Measurements from ENCODE around the gene TRAF3.
"Not testable (repeated sequence)": the region's sequence is repeated elsewhere in the genome, so short reads cannot be mapped to it uniquely, and the experiment has no call there.

TRAF3 gene

DNA sequence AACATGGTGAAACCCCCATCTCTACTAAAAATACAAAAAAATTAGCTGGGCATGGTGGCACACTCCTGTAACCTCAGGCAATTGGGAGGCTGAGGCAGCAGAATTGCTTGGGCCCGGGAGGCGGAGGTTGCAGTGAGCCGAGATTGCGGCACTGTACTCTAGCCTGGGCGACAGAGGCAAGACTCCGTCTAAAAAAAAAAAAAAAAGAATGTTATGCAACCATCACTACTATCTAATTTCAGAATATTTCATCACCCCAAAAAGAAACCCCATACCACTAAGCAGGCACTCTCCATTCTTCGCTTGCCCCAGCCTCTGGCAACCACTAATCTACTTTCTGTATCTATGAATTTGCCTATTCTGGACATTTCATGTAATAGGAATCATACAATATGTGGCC lies 76.4 kb downstream of the TRAF3 start:
- DNase-seq (ENCODE audit: low read depth): no peak
- H3K4me3 ChIP-seq (ENCODE audit: low read depth, low read length): no peak overlapping the region
- TF ChIP-seq, protein P1, sequence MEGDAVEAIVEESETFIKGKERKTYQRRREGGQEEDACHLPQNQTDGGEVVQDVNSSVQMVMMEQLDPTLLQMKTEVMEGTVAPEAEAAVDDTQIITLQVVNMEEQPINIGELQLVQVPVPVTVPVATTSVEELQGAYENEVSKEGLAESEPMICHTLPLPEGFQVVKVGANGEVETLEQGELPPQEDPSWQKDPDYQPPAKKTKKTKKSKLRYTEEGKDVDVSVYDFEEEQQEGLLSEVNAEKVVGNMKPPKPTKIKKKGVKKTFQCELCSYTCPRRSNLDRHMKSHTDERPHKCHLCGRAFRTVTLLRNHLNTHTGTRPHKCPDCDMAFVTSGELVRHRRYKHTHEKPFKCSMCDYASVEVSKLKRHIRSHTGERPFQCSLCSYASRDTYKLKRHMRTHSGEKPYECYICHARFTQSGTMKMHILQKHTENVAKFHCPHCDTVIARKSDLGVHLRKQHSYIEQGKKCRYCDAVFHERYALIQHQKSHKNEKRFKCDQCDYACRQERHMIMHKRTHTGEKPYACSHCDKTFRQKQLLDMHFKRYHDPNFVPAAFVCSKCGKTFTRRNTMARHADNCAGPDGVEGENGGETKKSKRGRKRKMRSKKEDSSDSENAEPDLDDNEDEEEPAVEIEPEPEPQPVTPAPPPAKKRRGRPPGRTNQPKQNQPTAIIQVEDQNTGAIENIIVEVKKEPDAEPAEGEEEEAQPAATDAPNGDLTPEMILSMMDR (IDR thresholded peaks at IDR 0.05; ENCODE audit: control insufficient read depth, extremely low read depth, insufficient read depth): no peak

DNA sequence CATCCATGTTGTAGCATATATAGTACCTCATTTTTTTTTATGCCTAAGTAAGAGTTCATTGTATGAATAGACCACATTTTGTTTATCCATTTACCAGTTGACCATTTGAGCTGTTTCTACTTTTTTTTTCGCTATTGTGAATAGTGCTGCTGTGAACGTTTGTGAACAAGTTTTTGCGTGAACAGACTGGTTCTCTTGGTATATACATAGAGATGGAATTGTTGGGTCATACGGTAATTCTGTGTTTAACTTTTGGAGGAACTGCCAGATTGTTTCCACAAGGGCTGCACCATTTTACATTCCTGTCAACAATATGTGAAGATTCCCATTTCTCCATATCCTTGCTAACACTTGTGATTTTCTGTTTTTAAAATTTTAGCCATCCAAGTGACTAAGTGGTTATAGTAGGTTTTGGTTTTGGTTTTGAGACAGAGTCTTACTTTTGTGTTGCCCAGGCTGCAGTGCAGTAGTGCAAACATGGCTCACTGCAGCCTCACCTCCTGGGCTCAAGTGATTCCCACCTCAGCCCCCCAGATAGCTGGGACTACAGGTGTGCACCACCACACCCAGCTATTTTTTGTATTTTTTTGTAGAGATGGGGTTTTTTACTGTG lies 76.9 kb downstream of the TRAF3 start:
- DNase-seq (ENCODE audit: low read depth): no peak
- TF ChIP-seq, protein P1 (IDR thresholded peaks at IDR 0.05; ENCODE audit: control insufficient read depth, extremely low read depth, insufficient read depth): no peak
- H3K4me3 ChIP-seq (ENCODE audit: low read depth, low read length): no peak overlapping the region

DNA sequence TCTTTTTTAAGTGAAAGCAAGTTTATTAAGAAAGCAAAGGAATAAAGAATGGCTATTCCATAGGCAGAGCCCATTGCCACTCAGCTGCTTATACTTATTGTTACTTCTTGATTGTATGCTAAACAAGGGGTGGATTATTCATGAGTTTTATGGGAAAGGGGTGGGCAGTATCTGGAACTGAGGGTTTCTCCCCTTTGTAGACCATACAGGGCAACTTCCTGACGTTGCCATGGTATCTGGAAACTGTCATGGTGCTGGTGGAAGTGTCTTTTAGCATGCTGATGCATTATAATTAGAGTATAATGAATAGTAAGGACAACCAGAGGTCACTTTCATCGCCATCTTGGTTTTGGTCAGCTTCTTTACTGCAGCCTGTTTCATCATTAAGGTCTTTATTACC lies 78.9 kb downstream of the TRAF3 start:
- no peak for DNase-seq (ENCODE audit: low read depth)
- TF ChIP-seq, protein P1 (IDR thresholded peaks at IDR 0.05; ENCODE audit: control insufficient read depth, extremely low read depth, insufficient read depth): no peak
- no peak overlapping the region for H3K4me3 ChIP-seq (ENCODE audit: low read depth, low read length)

DNA sequence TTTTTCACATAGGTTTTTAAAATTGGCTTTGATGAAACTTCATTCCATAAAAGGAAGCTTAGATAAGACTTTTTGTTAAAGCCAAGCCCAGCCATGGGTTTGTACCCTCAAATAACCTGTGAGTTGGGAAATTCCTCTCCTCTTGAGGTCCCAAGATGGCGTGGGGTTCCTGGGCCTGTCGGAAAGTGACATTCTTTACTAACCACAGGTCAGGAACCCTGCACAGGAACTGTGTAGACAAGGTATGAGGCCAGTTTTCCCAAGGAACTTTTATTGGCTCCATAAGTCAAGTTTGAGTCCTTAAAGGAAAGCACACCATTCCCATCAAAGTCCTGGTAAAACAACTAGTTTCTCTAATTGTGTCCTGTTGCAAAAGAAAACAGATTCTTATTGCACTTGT lies 80.2 kb downstream of the TRAF3 start:
- no peak overlapping the region for H3K4me3 ChIP-seq (ENCODE audit: low read depth, low read length)
- TF ChIP-seq, protein P1 (IDR thresholded peaks at IDR 0.05; ENCODE audit: control insufficient read depth, extremely low read depth, insufficient read depth): no peak
- no peak for DNase-seq (ENCODE audit: low read depth)

DNA sequence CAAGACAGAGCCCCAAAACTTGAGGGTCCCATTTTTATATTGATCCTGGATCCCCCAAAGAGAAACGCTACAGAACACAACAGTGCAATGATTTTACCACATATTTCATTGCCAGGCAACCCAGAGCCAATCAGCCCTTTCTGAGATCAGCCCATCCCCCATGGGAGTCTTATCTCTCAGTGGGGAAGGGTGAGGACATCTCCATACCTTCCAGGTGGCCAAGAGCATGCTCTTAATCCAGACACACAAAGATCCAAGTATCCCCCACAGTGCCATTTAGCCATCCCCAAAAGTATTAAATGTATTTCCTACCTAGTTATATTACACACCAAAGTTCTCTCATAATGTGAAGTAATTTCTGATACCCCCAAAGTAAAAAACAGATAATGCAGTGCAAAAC lies 82.7 kb downstream of the TRAF3 start:
- TF ChIP-seq, protein P1 (IDR thresholded peaks at IDR 0.05; ENCODE audit: control insufficient read depth, extremely low read depth, insufficient read depth): no peak
- no peak for DNase-seq (ENCODE audit: low read depth)
- H3K4me3 ChIP-seq (ENCODE audit: low read depth, low read length): no peak overlapping the region

DNA sequence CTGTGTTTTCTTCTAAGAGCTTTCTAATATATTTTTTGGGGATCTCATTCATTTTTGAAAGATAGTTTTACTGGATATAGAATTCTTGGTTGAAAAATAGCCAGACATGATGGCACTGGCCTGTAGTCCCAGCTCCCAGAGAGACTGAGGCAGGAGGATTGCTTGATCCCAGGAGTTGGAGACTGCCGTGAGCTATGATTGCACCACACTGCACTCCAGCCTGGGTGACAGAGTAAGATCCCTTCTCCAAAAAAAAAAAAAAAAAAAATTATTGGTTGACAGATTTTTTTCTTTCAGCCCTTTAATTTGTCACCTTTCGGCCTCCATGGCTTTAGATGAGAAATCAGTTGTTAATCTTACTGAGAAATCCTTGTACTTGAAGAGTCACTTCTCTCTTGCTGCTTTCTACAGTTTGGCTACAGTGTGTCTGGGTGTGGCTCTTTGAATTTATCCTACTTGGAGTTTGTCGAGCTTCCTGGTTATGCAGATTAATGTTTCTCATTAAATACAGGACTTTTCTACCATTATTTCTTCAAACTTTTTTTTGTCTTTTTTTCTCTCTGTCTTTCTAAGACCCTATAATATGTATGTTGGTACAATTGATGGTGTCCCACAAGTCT lies 85.0 kb downstream of the TRAF3 start:
- TF ChIP-seq, protein P1 (IDR thresholded peaks at IDR 0.05; ENCODE audit: control insufficient read depth, extremely low read depth, insufficient read depth): no peak
- DNase-seq (ENCODE audit: low read depth): no peak
- H3K4me3 ChIP-seq (ENCODE audit: low read depth, low read length): no peak overlapping the region

DNA sequence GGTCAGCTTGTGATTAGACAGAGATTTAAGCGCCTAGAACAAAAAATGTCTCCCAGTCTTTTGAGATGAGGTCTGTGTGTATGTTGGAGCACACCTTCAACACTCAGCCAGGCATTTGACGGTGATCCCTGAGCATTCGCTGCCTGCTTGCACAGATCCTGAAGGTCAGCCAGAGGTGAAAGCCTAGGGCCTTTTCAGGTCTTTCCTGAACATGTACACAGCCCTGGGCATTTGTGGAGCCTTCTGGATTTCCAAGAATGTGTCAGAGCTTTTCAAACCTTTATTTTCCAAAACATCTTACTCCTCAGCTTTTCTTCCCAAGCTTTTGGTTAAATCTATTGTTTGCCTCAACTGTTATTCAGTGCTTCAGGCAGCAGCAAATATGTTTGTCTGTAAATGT lies 86.1 kb downstream of the TRAF3 start:
- TF ChIP-seq, protein P1 (IDR thresholded peaks at IDR 0.05; ENCODE audit: control insufficient read depth, extremely low read depth, insufficient read depth): no peak
- H3K4me3 ChIP-seq (ENCODE audit: low read depth, low read length): no peak overlapping the region
- no peak for DNase-seq (ENCODE audit: low read depth)

DNA sequence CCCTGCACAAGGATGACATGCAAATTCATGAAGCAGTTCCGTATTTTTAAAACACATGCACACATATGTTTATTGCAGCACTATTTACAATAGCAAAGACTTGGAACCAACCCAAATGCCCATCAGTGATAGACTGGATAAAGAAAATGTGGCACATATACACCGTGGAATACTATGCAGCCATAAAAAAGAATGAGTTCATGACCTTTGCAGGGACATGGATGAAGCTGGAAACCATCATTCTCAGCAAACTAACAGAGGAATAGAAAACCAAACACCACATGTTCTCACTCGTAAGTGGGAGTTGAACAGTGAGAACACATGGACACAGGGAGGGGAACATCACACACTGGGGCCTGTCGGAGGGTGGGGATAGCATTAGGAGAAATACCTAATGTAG lies 88.7 kb downstream of the TRAF3 start:
- DNase-seq (ENCODE audit: low read depth); H3K4me3 ChIP-seq (ENCODE audit: low read depth, low read length): not testable (repeated sequence)
